HG02610 (cell line): ENCODE measurements around the gene PEX5L.
"Not testable (repeated sequence)": the region's sequence is repeated elsewhere in the genome, so short reads cannot be mapped to it uniquely, and the experiment has no call there.

Experiments used
- ATAC-seq: cut with Tn5 transposase; IDR thresholded peaks from one replicate; pipeline ENCODE4 v1.9.1; 2021; ENCODE audit warnings: mild to moderate bottlenecking, moderate library complexity; ENCODE audit not compliant: unreplicated experiment

PEX5L gene

DNA sequence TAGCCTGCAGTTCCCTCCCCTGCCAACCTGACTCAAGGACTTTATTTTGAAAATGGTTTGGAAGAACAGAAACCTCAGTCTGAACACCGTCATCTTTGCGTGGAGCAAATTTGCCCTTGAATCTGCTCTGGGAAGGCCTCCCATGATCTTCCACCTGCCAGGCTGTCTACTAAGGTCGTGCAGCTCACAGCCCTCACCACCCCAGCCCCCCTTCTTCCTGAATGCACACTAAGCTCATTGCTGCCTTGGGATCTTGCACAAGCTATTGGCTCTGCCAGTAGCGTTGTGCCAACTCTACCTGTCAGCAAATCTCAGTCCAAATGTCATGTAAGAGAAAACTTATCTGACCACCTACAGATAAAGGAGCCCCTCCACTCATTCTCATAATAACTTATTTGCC, 242.4 kb downstream of the PEX5L start:
- no peak for ATAC-seq

DNA sequence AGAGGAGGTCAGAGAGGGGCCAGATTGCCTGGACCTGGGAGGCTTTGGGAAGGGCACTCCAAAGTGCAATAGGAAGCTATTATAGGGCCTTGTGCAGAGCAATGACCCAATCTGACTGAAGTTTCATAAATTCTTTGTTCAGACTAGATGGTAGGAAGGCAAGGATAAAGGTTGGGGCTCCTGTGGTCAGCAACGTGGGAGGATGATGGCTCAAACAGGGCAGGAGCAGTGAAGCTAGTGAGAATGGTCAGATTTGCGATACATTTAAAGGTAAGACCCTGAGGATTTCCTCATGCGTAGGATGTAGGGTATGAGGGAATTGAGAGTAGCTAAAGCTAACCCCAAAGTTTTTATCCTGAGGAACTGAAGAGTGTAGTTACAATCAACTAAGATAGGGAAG, 244.9 kb downstream of the PEX5L start:
- ATAC-seq: no peak

GRCh38 chr3:179788996-179789395, 247.7 kb downstream of the PEX5L start:
- ATAC-seq: no peak

DNA sequence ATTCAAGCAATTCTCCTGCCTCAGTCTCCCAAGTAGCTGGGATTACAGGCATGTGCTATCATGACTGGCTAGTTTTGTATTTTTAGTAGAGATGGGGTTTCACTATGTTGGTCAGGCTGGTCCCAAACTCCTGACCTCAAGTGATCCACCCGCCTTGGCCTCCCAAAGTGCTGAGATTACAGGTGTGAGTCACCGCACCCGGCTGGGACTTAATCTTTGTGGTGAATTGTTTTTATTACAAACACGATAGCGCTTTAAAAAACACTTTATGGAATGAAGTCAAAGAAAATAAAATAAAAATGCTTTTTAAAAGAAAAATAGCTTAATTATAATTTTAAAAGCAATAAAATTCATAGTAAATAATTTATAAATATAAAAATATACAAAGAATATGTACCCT, 253.9 kb downstream of the PEX5L start:
- ATAC-seq: not testable (repeated sequence)

DNA sequence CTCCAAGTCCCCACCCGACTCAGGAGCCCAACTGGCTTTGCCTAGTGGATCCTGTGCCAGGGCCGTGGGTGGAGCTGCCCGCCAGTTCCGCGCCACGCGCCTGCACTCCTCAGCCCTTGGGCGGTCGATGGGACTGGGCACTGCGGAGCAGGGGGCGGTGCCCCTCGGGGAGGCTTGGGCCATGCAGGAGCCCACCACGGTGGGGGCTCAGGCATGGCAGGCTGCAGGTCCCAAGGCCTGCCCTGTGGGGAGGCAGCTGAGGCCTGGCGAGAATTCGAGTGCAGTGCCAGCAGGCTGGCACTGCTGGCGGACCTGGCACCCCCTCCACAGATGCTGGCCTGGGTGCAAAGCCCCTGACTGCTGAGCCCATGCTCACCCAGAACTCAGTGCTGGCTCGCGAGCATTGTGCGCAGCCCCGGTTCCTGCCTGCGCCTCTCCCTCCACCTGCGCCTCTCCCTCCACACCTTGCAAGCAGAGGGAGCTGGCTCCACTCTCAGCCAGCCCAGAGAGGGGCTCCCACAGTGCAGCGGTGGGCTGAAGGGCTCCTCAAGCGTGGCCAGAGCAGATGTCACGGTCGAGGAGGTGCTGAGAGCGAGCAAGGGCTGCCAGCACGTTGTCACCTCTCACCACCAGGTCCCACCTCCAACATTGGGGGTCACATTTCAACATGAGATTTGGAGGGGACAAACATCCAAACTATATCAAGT, 261.2 kb downstream of the PEX5L start:
- ATAC-seq: no peak

GRCh38 chr3:179772297-179772696, 264.4 kb downstream of the PEX5L start:
- no peak for ATAC-seq

DNA sequence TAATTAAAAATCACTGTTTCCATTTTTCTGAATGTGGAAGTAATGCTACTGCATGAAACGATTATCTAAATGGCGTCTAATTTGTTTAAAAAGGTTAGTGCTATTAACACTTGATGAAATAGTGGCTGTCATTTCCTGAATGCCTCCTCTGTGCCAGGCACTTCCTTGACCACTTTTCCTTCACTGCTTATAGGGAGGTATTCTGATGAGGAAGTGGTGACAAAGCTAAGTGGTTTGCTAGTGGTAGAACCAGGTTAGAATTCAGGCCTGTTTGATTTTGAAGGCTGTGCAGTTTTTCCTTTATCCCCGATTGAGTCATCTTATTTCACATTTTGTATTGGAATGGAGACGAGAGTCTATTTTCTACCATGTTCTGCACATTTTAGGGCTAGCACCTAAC, 264.9 kb downstream of the PEX5L start:
- ATAC-seq: no peak

DNA sequence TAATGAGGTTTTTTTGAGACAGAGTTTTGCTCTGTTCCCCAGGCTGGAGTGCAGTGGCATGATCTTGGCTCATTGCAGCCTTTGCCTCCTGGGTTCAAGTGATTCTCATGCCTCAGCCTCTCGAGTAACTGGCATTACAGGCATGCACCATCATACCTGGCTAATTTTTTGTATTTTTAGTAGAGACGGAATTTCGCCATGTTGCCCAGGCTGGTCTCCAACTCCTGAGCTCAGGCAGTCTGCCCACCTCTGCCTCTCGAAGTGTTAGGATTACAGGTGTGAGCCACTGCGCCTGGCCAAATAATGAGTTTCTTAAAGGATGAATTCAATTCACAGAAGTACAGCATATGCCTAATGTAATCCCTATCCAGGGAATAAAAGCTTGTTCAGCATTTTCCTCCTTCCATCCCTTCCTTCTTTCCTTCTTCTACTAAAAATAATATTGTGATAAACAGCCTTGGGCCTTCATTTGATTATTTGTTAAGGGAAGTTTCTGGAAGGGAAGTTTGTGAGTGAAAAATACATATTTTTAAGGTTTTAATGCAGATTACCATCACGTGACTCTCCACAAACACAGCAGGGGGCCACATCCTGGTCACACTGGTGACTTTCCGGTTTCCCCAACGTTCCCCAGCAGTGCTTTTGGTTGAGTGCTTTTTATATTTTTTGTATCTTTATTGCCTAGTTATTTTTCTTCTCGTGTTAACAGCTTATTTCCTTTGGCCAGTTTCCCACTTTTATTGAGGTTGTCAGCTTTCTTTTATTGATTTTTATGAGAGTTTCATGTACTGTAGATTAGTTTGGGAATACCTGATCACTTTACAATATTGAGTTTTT, 267.1 kb downstream of the PEX5L start:
- no peak for ATAC-seq

- no peak for ATAC-seq
Measured at GRCh38 chr3:179768080-179768479, 268.7 kb downstream of the PEX5L start.

GRCh38 chr3:179766416-179767133, 270.2 kb downstream of the PEX5L start:
- ATAC-seq: no peak

DNA sequence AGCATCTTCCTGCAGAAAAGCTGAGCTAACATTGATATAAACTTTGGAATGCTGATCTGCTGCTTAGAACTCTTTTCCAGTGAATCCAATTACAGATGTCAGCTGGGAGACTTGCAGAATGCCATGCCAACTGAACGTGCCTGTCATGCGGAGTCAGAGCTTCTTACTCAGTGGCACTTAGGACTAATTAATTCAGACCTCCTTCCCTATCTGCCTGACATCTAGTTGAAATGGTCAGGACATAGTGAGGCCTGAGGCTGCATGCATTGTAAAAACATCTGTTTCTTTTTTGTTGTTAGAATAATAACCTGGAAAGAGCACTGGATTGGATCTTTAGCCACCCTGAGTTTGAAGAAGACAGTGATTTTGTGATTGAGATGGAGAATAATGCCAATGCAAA, 271.3 kb downstream of the PEX5L start:
- ATAC-seq: no peak

DNA sequence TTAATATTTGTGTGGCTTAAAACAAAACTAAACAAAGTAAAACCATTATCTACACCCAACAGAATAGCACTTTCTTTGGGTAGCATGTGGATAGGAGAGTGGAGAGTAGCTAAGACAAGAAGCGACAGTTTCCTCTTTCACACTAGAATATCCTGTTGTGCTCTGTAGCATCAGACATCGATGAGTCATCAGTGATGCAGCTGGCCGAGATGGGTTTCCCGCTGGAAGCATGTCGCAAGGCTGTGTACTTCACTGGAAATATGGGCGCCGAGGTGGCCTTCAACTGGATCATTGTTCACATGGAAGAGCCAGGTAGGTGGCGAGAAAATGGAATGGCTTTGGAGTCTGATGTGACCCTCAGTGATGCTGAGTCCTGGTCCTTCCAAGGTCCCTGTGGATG, 275.8 kb downstream of the PEX5L start:
- ATAC-seq: no peak

GRCh38 chr3:179750720-179751328, 285.9 kb downstream of the PEX5L start:
- ATAC-seq: peak; percentile 51

- ATAC-seq: no peak
Measured at GRCh38 chr3:179745716-179746115, 291.0 kb downstream of the PEX5L start.

DNA sequence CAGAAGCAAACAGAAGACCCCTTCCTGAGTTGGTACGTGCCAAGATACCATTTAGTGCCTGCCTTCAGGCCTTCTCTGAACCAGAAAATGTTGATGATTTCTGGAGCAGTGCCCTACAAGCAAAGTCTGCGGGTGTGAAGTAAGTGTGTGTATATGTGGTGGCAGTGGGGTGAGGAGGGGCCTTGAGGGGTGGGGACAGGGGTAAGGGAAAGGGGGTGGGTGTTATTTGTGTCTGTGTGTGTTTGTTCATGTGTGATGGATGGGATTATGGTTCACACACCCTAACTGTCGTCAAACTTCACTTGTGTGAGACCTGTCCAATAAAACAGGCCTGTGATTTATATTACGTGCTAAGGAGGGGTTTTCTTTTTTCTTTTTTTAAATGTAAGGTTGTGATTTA, 291.7 kb downstream of the PEX5L start:
- ATAC-seq: no peak
